Measurements from ENCODE around the gene SLFN12L. TPM values are rescaled to one million over a fixed set of nuclear protein-coding genes. Genes with fewer than 3 reads are reported as not detected.

The SLFN12L gene
- total RNA-seq, 4 donors from 2014 or later = 1.2 to 2.0 (median 1.4) TPM

DNA sequence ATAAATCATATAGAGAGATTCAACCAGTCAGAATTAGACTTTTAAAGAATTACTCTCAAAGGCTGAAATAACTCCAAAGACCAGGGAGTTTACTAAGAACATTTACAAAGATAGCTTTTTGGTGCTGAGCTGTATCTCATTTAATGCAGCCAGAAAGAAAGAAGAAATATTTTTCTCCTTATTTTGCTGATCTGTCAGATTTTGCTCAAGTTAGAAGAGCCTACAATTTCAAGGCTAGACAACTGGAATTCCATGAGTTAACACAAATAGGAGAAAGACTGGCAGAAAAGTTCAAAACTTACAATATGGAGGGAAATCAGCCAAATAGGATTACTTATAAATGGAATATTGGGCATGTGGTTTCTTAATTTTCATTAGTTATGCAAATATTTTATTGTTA, 99.0 kb downstream of the SLFN12L start:
- H3K4me1 ChIP-seq = peaks cover 0 to 19% (median 5%) of the 10 kb centered on the region in 4 donors
- no peaks in the 10 kb centered on the region for H3K9me3 ChIP-seq
- H3K27me3 ChIP-seq = no peaks in the 10 kb centered on the region
- no peaks in the 10 kb centered on the region for H3K36me3 ChIP-seq
- DNase-seq (ENCODE audit: low spot score in 2 of 2) = no peak
- no peak overlapping the region for H3K27ac ChIP-seq
- no peak overlapping the region for H3K4me3 ChIP-seq
- no peak for TF ChIP-seq EP300 (IDR thresholded peaks at IDR 0.05)
- TF ChIP-seq, protein P1, sequence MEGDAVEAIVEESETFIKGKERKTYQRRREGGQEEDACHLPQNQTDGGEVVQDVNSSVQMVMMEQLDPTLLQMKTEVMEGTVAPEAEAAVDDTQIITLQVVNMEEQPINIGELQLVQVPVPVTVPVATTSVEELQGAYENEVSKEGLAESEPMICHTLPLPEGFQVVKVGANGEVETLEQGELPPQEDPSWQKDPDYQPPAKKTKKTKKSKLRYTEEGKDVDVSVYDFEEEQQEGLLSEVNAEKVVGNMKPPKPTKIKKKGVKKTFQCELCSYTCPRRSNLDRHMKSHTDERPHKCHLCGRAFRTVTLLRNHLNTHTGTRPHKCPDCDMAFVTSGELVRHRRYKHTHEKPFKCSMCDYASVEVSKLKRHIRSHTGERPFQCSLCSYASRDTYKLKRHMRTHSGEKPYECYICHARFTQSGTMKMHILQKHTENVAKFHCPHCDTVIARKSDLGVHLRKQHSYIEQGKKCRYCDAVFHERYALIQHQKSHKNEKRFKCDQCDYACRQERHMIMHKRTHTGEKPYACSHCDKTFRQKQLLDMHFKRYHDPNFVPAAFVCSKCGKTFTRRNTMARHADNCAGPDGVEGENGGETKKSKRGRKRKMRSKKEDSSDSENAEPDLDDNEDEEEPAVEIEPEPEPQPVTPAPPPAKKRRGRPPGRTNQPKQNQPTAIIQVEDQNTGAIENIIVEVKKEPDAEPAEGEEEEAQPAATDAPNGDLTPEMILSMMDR (IDR thresholded peaks at IDR 0.05) = no peak
- TF ChIP-seq POLR2A (IDR thresholded peaks at IDR 0.05) = no peak

DNA sequence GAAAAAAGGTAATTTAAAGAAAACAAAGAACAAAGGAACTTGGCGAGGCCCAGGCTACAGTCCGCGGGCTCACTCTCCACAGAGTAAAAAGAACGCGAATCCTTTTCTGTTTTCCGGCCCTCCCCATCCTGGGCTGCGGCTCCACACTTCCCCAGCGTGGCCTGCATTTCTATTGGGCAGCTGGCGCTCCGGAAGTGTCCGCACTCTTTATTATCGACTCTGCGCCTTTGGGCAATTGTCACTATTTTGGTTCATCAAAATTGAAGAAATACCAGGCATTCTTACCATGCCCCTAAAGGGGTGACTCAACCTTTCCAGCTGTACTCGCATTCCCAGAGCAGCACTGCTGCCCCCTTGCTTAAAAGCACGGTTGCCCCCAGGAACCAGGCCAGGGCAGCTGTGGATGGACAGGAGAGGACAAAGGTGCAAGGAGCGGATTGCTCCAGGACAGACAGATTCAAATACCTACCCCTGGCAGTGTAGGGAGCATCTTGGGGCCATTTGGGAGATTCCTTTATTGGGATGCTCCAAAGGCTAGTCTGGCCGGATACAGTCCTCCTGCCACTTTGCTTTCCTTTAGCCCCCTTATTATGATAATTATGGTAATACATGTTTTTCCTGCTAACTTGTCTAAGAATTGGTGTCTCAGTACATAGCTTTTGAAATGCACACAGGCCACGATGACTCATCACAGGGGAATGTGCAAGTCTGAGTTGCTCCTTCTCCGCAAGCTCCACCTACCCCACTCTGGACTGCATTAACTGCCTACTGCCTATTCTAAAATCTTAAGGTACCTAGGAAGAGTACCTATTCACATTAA, 104.2 kb downstream of the SLFN12L start:
- peak overlapping the region; percentile 76 to 92 (median 90) for H3K27ac ChIP-seq
- peaks cover 0 to 33% (median 15%) of the 10 kb centered on the region in 4 donors for H3K4me1 ChIP-seq
- peak in 1 of 2 donors; percentile 65 for DNase-seq (ENCODE audit: low spot score in 2 of 2)
- H3K9me3 ChIP-seq = no peaks in the 10 kb centered on the region
- peaks cover 0 to 6% (median 0%) of the 10 kb centered on the region in 3 donors for H3K36me3 ChIP-seq
- TF ChIP-seq, protein P1 (IDR thresholded peaks at IDR 0.05) = peak in 2 of 5 experiments; percentile 4 to 23
- TF ChIP-seq EP300 (IDR thresholded peaks at IDR 0.05) (peak in 1 of 2 donors; percentile 54), POLR2A (IDR thresholded peaks at IDR 0.05) (no peak)
- peak overlapping the region; percentile 56 to 66 (median 60) for H3K4me3 ChIP-seq
- 8% methylated on average over 19 of the region's 19 CpGs for WGBS, 2 donors
- H3K27me3 ChIP-seq = no peaks in the 10 kb centered on the region

DNA sequence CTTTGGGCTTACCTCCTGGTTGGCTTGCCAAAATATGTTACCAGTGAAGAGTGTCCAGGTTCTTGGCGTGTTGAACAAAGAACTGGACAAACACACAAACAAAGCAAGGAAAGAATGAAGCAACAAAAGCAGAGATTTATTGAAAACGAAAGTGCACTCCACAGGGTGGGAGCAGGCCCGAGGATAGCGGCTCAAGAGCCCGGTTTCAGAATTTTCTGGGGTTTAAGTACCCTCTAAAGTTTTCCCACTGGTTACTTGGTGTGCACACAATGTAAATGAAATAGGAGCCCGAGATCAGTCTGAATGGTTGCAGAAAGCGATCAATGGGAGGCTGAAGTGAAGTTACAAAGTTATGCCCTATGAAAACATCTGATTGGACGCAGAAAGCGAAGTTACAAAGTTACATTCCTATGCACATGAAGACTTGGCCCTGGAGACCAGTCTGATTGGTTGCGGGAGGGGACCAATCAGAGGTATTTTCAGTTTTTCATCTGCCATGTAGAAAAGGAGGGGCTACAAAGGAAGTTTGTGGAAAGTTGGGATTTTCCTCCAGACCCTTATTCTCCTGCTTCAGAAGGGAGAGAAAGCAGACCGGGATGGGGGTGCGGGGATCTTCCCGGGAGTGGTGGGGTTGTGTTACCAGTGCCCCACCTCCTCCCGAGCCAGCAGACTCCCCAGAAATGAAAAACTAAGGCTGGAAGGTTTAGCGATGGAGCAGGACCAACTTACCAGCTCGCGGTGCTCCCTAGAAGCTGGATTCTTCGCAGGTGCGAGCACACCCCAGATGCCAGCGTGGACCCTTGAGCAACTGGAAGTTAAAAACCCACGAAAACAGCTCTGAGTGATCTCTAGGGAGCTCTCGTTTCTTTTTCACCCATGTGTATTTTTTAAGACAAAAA, 105.1 kb downstream of the SLFN12L start, which contains the start of gene SLFN12:
SLFN12 (minus strand) TSS at position 325 of the 899 bp plus-strand sequence. CDS start 9,472 bp downstream, outside the sequence.
- H3K36me3 ChIP-seq = peaks cover 0 to 6% (median 0%) of the 10 kb centered on the region in 3 donors
- H3K4me3 ChIP-seq = peak within 1 kb of the TSS; percentile 56 to 66 (median 60)
- no peaks in the 10 kb centered on the region for H3K27me3 ChIP-seq
- WGBS, 2 donors = 7 to 8% methylated on average over 22 of the region's 22 CpGs
- no peaks in the 10 kb centered on the region for H3K9me3 ChIP-seq
- peaks cover 0 to 33% (median 15%) of the 10 kb centered on the region in 4 donors for H3K4me1 ChIP-seq
- H3K27ac ChIP-seq = peak within 1 kb of the TSS; percentile 76 to 92 (median 90)
- TF ChIP-seq POLR2A (IDR thresholded peaks at IDR 0.05) (peak; percentile 21 to 60), EP300 (IDR thresholded peaks at IDR 0.05) (peak; percentile 9 to 67)
- TF ChIP-seq, protein P1 (IDR thresholded peaks at IDR 0.05) = peak in 1 of 5 experiments; percentile 1
- peak in 1 of 2 donors; percentile 64 for DNase-seq (ENCODE audit: low spot score in 2 of 2)

DNA sequence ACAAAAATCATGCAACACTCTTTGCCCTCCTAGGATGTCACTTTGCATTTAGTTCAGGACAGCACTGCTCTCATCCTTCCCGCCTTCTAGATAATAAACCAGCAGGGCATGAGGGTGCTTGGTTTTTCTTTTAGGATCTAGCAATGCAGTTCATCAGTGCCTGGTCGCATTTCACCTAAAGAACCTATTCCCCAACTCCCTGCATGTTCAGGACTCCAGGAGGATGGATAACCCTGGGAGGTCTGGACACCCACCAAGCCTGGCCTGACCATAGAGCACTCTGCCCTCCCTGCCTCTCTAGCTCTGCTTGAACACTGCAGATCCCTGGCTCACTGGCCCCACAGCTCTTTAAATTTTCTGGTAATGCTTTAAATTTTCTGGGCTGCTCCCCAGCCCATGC, 107.8 kb downstream of the SLFN12L start:
- no peak overlapping the region for H3K27ac ChIP-seq
- TF ChIP-seq POLR2A (IDR thresholded peaks at IDR 0.05) = no peak
- no peak for TF ChIP-seq EP300 (IDR thresholded peaks at IDR 0.05)
- TF ChIP-seq, protein P1 (IDR thresholded peaks at IDR 0.05) = no peak
- 88 to 100% methylated on average over 2 of the region's 2 CpGs for WGBS, 2 donors

More for the DNA sequence above, 107.8 kb downstream of the SLFN12L start:
- no peak for DNase-seq (ENCODE audit: low spot score in 2 of 2)
- no peak overlapping the region for H3K4me3 ChIP-seq
- peaks cover 0 to 6% (median 0%) of the 10 kb centered on the region in 3 donors for H3K36me3 ChIP-seq
- no peaks in the 10 kb centered on the region for H3K27me3 ChIP-seq
- H3K4me1 ChIP-seq = peaks cover 0 to 30% (median 15%) of the 10 kb centered on the region in 4 donors
- H3K9me3 ChIP-seq = no peaks in the 10 kb centered on the region

Measured in tibial nerve (tissue), 4 donors.